Measurements from ENCODE around the gene UBE2C.

Gene UBE2C

DNA sequence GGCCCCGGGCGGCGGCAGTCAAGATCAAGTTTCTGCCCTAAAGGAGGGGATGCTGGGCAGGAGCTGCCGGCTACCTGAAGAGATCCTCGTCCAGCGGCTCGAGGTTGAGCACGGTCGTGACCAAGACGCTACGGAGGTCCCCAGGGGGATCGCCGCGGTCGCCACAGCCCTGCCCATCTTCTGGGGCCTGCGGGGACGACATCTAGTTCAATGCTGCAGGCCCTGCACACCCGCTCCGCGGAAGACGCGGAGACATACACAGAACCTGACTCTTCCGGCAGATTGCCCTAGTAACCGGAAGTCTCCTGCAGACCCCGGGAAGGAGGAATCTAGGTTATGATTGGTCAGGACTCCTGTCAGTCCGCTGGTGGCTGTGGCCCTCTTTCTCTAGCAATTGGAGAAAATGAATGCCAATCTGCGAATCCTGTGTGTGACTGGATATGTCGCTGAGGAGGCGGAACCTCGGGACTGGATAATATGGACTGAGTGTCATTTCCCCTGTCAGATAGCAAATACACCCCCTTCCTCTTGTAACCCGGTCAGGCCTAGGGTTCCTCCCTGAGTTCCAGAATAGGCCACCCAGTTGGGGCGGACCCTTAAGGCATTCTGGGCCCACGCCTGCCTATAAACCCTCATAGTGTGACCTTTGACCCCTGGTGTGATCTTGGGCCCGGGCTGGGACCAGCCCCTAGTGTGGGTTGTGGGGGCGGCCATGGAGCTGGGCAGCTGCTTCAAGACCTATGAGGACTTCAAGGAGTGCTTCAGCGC is 44.9 kb downstream of the UBE2C start, which contains the start of the genes ACOT8 and ZSWIM3:
Gene ACOT8, minus strand, starts transcription at position 279 of the 768 bp plus-strand sequence. Its CDS starts 77 bp downstream, at position 202.
Gene ZSWIM3, plus strand, starts transcription at position 501 of the 768 bp plus-strand sequence. Its CDS starts 212 bp downstream, at position 713.
- H3K4me1 Mint-ChIP-seq = peaks cover 36% of the 10 kb centered on the region
- peak within 1 kb of the TSS; percentile 98 for H3K4me3 Mint-ChIP-seq
- peak within 1 kb of the TSS; percentile 97 for H3K27ac Mint-ChIP-seq

GRCh38 chr20:45857882-45858216 is 45.4 kb downstream of the UBE2C start:
- DNase-seq (ENCODE audit: low spot score in 2 of 2) = no peak
- H3K27ac Mint-ChIP-seq = peak overlapping the region; percentile 97
- peak; percentile 57 for ATAC-seq
- H3K4me1 Mint-ChIP-seq = peaks cover 36% of the 10 kb centered on the region
- H3K36me3 Mint-ChIP-seq = peaks cover 10% of the 10 kb centered on the region
- no peaks in the 10 kb centered on the region for H3K9me3 Mint-ChIP-seq
- H3K4me3 Mint-ChIP-seq = peak overlapping the region; percentile 98

More for the DNA sequence above, 44.9 kb downstream of the UBE2C start, which contains the start of the genes ACOT8 and ZSWIM3:
- DNase-seq (ENCODE audit: low spot score in 2 of 2) (peak; percentile 83 to 94), ATAC-seq (peak; percentile 98)
- Mint-ChIP-seq H3K9me3 (no peaks in the 10 kb centered on the region), H3K36me3 (peaks cover 15% of the 10 kb centered on the region)

GRCh38 chr20:45859916-45860315 is 47.5 kb downstream of the UBE2C start:
- ATAC-seq (no peak), DNase-seq (ENCODE audit: low spot score in 2 of 2) (no peak)
- H3K36me3 Mint-ChIP-seq = no peaks in the 10 kb centered on the region
- peaks cover 36% of the 10 kb centered on the region for H3K4me1 Mint-ChIP-seq
- H3K9me3 Mint-ChIP-seq = no peaks in the 10 kb centered on the region
- no peak overlapping the region for H3K4me3 Mint-ChIP-seq
- H3K27ac Mint-ChIP-seq = no peak overlapping the region

GRCh38 chr20:45860560-45861220 is 48.2 kb downstream of the UBE2C start:
- Mint-ChIP-seq H3K27ac (no peak overlapping the region), H3K9me3 (no peaks in the 10 kb centered on the region), H3K4me1 (peaks cover 36% of the 10 kb centered on the region), H3K36me3 (no peaks in the 10 kb centered on the region), H3K4me3 (no peak overlapping the region)
- ATAC-seq (no peak), DNase-seq (ENCODE audit: low spot score in 2 of 2) (no peak)

GRCh38 chr20:45861221-45862075 is 49.0 kb downstream of the UBE2C start:
- no peaks in the 10 kb centered on the region for H3K9me3 Mint-ChIP-seq
- DNase-seq (ENCODE audit: low spot score in 2 of 2) = no peak

DNA sequence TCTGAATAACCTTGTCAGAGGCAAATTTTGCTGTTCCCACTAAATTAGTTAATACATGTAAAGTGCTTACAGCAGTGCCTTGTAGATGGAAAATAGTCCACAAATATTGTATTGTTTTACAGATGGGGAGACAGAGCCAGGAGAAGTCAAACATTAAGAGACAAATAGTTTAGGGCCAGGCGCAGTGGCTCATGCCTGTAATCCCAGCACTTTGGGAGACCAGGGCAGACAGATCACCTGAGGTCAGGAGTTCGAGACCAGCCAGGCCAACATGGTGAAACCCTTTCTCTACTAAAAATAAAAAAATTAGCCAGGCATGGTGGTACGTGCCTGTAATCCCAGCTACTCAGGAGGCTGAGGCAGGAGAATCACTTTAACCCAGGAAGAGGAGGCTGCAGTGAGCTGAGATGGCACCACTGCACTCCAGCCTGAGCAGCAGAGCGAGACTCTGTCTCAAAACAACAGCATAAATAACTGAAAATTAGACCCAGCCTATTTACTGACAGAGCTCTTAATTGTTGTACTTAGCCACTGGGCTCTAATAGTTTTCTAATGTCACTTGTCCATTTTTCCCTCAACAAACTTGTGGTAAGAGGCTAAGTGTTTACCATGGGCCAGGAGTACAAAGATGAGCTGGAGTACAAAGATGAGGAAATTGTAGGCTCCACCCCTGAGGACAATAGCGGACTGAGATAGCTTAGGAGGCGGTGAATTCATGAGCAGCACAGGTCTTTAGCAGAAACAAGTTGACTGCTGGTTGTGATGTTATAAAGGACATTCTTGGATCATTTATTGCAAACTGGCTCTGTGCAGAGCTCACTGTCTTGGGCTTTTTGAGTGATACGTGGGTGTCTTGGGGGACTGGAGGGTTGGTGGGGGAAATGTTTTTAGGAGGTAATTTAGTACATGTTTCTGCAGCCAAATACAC is 51.4 kb downstream of the UBE2C start:
- Mint-ChIP-seq H3K36me3 (no peaks in the 10 kb centered on the region), H3K4me3 (no peak overlapping the region), H3K27ac (no peak overlapping the region), H3K4me1 (peaks cover 16% of the 10 kb centered on the region), H3K9me3 (no peaks in the 10 kb centered on the region)
- ATAC-seq (no peak), DNase-seq (ENCODE audit: low spot score in 2 of 2) (no peak)

More at GRCh38 chr20:45861221-45862075, 49.0 kb downstream of the UBE2C start:
- Mint-ChIP-seq H3K4me1 (peaks cover 30% of the 10 kb centered on the region), H3K27ac (no peak overlapping the region), H3K4me3 (no peak overlapping the region), H3K36me3 (no peaks in the 10 kb centered on the region)
- no peak for ATAC-seq

GRCh38 chr20:45866454-45866853 is 54.0 kb downstream of the UBE2C start:
- Mint-ChIP-seq H3K9me3 (no peaks in the 10 kb centered on the region), H3K27ac (no peak overlapping the region), H3K4me3 (no peak overlapping the region), H3K36me3 (no peaks in the 10 kb centered on the region), H3K4me1 (no peaks in the 10 kb centered on the region)
- DNase-seq (ENCODE audit: low spot score in 2 of 2) (no peak), ATAC-seq (no peak)

Measured in stimulated activated effector memory CD8-positive, alpha-beta T cell treated with anti-CD3 and anti-CD28 coated beads, Interleukin-12 subunit alpha, Interleukin-12 subunit beta, amount 100 ng/mL, for 72 hours (primary cell).